Germinal center (tissue), 1 donor: ENCODE measurements around the gene TAF11L13.
"Not testable (repeated sequence)": the region's sequence is repeated elsewhere in the genome, so short reads cannot be mapped to it uniquely, and the experiment has no call there.

Source experiments
- DNase-seq: peaks from one replicate; pipeline ENCODE4 v3.0.0; 2012; ENCODE audit warnings: mixed read lengths, low spot score

Gene TAF11L13

DNA sequence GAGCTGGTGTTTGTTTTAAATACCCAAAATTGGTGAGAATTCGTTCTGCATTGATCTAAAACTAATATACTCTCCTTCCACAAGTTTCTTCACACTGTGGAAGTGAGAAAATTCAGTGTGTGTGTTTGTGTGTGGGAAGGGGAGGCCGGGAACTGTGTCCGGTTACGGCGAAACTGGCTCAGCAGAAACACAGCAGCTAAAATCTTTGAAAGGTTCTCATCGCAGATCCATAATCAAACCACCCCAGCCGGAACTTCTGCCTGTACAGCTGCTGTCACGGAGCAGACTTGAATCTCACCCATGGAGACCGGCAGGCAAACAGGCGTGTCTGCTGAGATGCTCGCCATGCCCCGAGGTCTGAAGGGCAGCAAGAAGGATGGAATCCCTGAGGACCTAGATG, at the start of gene TAF11L13:
Gene TAF11L13, plus strand, starts transcription at position 301 of the 400 bp plus-strand sequence.
- DNase-seq = not testable (repeated sequence)

DNA sequence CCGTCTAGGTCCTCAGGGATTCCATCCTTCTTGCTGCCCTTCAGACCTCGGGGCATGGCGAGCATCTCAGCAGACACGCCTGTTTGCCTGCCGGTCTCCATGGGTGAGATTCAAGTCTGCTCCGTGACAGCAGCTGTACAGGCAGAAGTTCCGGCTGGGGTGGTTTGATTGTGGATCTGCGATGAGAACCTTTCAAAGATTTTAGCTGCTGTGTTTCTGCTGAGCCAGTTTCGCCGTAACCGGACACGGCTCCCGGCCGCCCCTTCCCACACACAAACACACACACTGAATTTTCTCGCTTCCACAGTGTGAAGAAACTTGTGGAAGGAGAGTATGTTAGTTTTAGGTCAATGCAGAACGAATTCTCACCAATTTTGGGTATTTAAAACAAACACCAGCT, 46.2 kb upstream of the TAF11L13 start, which contains the start of gene TAF11L7:
Gene TAF11L7, minus strand, starts transcription at position 101 of the 400 bp plus-strand sequence.
- DNase-seq = not testable (repeated sequence)

DNA sequence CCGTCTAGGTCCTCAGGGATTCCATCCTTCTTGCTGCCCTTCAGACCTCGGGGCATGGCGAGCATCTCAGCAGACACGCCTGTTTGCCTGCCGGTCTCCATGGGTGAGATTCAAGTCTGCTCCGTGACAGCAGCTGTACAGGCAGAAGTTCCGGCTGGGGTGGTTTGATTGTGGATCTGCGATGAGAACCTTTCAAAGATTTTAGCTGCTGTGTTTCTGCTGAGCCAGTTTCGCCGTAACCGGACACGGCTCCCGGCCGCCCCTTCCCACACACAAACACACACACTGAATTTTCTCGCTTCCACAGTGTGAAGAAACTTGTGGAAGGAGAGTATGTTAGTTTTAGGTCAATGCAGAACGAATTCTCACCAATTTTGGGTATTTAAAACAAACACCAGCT, 41.0 kb upstream of the TAF11L13 start, which contains the start of gene TAF11L8:
Gene TAF11L8, minus strand, starts transcription at position 101 of the 400 bp plus-strand sequence.
- DNase-seq = not testable (repeated sequence)

DNA sequence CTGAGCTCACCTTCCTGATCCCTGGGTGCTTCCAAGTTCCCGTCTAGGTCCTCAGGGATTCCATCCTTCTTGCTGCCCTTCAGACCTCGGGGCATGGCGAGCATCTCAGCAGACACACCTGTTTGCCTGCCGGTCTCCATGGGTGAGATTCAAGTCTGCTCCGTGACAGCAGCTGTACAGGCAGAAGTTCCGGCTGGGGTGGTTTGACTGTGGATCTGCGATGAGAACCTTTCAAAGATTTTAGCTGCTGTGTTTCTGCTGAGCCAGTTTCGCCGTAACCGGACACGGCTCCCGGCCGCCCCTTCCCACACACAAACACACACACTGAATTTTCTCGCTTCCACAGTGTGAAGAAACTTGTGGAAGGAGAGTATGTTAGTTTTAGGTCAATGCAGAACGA, 37.6 kb upstream of the TAF11L13 start, which contains the start of gene TAF11L9:
Gene TAF11L9, minus strand, starts transcription at position 140 of the 400 bp plus-strand sequence.
- not testable (repeated sequence) for DNase-seq

DNA sequence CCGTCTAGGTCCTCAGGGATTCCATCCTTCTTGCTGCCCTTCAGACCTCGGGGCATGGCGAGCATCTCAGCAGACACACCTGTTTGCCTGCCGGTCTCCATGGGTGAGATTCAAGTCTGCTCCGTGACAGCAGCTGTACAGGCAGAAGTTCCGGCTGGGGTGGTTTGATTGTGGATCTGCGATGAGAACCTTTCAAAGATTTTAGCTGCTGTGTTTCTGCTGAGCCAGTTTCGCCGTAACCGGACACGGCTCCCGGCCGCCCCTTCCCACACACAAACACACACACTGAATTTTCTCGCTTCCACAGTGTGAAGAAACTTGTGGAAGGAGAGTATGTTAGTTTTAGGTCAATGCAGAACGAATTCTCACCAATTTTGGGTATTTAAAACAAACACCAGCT, 34.2 kb upstream of the TAF11L13 start, which contains the start of gene TAF11L10:
Gene TAF11L10, minus strand, starts transcription at position 101 of the 400 bp plus-strand sequence.
- DNase-seq = not testable (repeated sequence)

DNA sequence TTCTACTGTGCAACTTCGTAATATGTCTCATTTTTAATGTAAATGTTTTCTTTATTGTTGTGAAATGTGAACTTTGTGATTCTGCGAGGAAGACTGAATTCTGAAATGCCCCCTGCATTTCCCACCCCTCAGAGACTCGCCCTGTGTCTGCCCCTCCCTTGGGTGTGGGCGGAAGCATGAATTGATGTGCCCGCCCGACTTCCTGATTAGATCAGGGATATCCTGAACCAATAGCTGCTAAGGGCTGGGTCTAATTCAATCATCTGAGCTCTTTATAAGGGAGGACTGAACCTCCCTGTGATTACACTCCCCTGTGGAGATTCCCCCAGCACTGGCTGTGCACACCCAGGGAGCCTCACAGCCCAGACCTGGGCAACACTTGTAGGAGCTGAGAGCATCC, 28.0 kb upstream of the TAF11L13 start, which contains the start of gene TAF11L11:
Gene TAF11L11, plus strand, starts transcription at position 304 of the 400 bp plus-strand sequence.
- DNase-seq = not testable (repeated sequence)

DNA sequence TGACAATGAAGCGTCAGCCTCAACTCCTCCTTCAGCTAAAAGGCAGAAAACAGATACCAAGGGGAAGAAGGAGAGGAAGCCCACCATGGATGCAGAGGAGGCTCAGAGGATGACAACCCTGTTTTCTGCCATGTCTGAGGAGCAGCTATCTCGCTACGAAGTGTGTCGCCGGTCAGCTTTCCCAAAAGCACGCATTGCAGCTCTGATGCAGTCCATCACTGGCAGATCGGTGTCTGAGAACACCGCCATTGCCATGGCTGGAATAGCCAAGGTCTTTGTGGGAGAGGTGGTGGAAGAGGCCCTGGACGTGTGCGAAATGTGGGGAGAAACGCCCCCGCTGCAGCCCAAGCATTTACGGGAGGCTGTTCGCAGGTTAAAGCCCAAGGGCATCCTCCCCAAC, 26.9 kb upstream of the TAF11L13 start:
- no peak for DNase-seq

DNA sequence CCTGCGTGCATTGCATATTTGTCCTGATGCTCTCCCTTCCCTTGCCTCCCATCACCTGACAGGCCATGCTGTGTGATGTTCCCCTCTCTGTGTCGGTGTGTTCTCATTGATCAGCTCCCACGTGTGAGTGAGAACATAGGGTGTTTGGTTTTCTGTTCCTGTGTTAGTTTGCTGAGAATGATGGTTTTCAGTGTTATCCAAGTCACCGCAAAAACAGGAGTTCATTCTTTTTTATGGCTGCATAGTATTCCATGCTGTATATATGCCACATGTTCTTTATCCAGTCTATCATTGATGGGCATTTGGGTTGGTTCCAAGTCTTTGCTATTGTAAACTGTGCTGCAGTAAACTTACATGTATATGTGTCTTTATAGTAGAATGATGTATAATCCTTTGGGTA, 24.4 kb upstream of the TAF11L13 start:
- not testable (repeated sequence) for DNase-seq

DNA sequence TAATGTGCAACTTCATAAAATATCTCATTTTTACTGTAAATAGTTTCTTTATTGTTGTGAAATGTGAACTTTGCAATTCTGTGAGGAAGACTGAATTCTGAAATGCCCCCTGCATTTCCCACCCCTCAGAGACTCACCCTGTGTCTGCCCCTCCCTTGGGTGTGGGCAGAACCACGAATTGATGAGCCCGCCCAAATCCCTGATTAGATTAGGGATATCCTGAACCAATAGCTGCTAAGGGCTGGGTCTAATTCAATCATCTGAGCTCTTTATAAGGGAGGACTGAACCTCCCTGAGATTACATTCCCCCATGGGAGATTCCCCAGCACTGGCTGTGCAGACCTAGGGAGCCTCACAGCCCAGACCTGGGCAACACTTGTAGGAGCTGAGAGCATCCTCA, 21.8 kb upstream of the TAF11L13 start, which contains the start of gene TAF11L12:
Gene TAF11L12, plus strand, starts transcription at position 301 of the 400 bp plus-strand sequence.
- not testable (repeated sequence) for DNase-seq

DNA sequence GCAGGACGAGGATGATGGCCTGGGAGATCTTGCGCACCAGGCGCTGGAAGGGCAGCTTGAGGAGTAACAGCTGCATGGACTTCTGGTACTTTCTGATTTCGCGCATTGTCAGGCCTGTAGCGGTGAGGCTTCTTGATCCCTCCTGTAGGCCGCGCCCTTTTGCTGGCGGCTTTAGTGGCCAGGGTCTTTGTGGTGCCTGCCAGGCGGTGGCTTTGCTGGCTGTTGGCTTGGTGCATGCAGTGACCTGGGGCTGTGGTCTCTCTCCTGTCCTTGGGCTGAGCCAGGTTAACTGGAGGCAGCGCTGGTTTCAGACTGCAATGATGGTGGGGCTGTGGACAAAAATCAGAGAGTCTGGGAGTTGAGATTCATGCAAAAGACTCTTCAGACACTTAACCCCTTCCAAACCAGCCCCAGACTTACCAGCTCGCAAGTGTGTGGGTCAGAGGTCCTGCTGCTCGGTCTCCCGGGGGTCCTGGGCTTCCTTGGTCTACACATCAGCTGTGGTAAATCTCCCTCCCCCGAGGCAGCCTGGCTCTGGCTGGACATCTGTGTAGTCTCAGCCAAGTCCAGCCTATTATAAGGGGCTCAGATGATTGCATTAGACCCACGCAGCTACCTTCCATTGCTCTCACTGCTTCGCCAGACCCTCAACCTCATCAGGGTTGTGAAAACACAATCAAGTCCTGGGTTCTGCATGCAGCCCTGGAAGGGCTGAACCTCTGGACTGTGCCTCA, 16.8 kb upstream of the TAF11L13 start:
- no peak for DNase-seq

DNA sequence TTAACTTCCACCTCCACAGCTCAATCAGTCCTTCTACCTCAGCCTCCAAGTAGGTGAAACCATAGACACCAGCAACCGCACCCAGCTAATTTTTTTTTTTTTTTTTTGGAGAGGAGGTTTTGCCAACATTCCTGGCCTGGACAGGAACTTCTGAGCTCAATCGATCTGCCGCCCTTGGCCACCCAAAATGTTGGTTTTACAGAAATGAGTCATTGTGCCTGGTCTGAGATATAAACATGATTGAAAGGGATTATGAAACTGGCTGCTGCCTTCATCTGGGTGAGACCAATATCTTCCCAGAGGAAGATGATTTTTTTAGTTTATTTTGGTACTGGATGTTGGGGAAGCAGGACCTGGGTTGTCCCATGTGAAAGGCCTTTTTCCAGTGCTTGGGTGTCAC, 12.5 kb upstream of the TAF11L13 start:
- no peak for DNase-seq

DNA sequence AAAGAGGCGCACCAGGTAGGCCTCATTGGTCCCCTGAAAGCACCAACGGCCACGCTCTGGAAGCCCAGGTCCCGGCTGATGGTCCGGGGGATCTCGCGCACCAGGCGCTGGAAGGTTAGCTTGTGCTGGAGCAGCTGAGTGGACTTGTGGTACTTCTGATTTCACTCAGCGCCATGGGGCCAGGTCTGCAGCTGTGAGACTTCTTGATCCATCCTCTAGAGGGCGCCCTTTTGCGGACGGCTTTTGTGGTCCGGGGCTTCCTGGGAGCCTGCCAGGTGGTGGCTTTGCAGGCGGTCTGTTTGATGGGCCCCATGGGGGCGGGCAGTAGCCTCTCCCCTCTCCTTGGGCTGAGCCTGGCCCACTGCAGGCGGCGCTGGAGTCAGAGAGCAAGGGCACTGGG, 11.3 kb upstream of the TAF11L13 start:
- peak; percentile 2 for DNase-seq

DNA sequence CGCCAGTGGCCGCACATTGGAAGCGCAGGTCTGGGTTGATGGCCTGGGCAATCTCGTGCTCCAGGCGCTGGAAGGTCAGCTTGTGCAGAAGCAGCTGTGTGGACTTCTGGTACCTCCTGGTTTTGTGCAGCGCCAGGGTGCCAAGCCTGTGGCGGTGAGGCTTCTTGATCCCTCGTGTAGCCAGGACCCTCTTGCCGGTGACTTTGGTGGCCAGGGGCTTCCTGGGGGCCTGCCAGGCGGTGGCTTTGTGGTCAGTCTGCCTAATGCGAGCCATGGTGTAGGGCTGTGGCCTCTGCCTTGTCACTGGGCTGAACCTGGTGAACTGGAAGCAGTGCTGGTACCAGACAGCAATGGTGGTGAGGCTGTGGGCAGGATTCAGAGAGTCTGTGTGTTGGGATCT, 6.2 kb upstream of the TAF11L13 start:
- no peak for DNase-seq

DNA sequence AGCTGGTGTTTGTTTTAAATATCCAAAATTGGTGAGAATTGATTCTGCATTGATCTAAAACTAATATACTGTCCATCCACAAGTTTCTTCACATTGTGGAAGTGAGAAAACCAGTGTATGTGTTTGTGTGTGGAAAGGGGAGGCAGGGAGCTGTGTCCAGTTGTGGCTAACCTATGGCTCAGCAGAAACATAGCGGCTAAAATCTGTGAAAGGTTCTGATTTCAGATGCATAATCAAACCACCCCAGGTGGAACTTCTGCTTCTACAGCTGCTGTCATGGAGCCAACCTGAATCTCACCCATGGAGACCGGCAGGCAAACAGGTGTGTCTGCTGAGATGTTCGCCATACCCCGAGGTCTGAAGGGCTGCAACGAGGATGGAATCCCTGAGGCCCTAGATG, 2.3 kb downstream of the TAF11L13 start, which contains the start of gene TAF11L14:
Gene TAF11L14, plus strand, starts transcription at position 301 of the 400 bp plus-strand sequence.
- no peak for DNase-seq

DNA sequence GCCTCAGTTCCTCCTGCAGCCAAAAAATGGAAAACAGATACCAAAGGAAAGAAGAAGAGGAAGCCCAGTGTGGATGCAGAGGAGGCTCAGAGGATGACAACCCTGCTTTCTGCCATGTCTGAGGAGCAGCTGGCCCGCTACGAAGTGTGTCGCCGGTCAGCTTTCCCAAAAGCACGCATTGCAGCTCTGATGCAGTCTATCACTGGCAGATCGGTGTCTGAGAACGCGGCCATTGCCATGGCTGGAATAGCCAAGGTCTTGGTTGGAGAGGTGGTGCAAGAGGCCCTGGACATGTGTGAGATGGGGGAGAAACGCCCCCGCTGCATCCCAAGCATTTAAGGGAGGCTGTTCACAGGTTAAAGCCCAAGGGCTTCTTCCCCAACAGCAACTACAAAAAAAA, 17.3 kb downstream of the TAF11L13 start:
- not testable (repeated sequence) for DNase-seq

DNA sequence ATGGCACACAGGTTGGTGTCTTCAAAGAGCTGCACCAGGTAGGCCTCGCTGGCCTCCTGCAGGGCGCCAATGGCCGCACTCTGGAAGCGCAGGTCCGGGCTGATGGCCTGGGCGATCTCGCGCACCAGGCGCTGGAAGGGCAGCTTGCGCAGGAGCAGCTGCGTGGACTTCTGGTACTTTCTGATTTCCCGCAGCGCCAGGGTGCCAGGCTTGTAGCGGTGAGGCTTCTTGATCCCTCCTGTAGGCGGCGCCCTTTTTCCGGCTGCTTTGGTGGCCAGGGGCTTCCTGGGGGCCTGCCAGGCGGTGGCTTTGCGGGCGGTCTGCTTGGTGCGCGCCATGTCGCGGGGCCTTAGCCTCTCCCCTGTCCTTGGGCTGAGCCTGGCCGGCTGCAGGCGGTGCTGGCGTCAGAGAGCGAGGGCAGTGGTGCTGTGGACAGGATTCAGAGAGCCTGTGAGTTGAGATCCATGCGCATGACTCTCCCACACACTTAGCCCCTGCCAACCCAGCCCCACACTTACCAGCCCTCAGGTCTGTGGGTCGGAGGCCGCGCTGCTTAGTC, 23.4 kb downstream of the TAF11L13 start:
- not testable (repeated sequence) for DNase-seq

DNA sequence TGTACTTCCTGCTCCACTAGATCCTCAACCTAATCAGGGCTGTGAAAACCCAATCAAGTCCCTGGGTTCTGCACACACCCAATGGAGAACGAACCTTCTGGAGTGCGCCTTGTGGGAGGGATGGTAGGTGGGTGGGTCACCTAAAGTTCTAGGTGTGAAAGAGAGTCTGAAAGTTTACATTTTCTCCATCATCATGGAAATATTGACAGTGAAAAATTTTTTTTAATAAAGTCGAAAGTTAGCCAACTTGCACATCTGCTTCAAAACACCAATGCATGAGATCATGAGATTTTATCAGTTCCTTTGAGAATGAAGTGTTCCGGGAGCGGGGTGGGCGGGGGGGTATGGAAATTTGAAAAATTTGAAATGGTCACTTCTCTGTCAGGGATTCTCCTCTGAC, 24.0 kb downstream of the TAF11L13 start:
- no peak for DNase-seq

DNA sequence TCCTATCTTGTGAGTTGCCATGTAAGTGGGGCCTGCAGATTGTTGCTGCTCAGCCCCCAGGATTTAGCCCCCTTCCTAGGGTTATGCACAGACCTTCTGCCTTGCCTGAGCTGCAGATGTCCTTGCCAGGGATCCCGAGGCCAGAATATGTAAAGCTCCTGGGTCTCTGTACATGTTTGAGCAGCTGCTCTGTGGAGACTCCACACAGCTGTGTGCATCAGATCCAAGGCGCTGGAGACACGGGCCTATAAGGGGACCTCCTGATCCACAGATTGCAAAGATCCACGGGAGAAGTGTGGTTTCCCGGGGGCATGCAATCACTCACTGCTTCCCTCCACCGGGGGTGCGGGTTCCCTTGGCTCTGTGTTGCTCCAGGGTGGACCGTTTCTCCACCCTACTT, 31.3 kb downstream of the TAF11L13 start:
- DNase-seq = no peak

DNA sequence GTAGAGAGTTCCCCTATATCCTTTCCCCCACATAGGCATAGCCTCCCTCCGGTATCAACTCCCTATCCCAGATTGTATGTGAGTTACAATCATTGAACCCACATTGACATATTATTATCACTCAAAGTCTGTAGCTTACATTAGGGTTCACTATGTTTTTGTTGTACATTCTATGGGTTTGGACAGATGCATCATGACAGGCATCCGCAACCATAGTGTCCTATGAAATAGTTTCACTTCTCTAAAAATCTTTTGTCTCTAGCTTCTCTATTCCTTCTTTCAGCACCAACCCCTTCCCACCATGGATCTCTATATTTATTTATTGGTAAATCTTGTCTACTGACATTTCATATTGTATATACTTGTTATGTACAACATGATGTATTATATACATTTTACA, 33.9 kb downstream of the TAF11L13 start:
- DNase-seq = no peak

DNA sequence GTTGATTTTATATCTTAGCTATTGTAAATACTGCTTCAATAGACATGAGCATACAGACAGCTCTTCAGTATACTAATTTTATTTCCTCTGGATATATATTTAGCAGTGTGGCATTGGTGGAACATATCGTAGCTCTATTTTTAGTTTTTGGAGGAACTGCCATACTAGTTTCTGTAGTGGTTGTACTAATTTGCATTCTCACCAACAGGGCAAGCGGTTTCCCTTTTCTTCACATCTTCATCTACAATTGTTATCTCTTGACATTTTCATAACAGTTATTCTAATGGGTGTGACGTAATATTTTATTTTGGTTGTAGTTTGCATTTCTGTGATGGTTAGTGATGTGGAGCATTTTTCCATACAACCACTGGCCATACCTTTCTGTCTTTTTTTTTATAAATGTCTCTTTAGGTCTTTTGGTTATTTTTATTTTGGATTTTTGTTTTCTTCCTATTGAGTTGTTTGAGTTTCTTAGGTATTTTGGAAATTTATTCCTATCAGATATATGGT, 34.9 kb downstream of the TAF11L13 start:
- DNase-seq = no peak

DNA sequence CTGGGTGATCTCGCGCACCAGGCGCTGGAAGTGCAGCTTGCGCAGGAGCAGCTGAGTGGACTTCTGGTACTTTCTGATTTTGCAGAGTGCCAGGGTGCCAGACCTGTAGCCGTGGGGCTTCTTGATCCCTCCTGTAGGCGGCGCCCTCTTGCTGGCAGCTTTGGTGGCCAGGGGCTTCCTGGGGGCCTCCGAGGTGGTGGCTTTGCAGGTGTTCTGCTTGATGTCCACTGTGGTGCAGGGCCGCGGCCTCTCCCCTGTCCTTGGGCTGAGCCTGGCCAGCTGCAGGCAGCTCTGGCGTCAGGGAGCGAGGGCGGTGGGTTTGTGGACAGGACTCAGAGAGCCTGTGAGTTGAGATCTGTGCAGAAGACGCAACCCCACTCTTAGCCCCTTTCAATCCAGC, 38.5 kb downstream of the TAF11L13 start:
- no peak for DNase-seq

DNA sequence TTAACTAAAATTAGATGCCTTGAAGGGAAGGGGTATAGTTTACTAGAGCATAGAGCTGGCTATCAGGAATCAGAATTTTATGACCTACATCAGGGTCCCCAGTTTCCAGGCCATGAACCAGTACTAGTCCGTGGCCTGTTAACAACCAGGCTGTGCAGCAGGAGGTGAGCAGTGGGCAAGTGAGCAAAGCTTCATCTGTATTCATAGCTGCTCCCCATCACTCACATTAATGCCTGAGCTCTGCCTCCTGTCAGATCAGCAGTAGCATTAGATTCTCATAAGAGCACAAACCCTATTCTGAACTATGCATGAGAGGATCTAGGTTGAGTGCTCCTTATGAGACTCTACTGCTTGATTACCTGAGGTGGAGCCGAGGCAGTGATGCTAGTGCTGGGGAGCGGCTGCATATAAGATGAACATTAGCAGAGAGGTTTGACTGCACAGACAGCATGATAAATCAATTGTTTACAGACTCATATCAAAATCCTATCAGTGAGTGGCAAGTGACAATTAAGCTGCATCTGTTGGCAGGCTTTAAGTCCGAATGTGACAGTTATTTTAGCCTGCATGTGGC, 47.0 kb downstream of the TAF11L13 start:
- no peak for DNase-seq
